SK-N-MC (cell line): ENCODE data around the gene BCDIN3D.

ENCODE experiments used
- EZH2 ChIP-seq: fragments of 200-600 bp; sonication (generic); IDR thresholded peaks from one replicate; pipeline ENCODE4 v1.6.1; 2017; ENCODE audit warnings: antibody characterized with exemption
- FOXP2 ChIP-seq: optimal IDR thresholded peaks from 2 replicates; pipeline ENCODE3; 2011; ENCODE audit warnings: mild to moderate bottlenecking, moderate library complexity; ENCODE audit not compliant: insufficient read depth; ENCODE audit errors: extremely low read length, control extremely low read depth
- POLR2AphosphoS5 ChIP-seq: IDR thresholded peaks from 2 replicates; pipeline ENCODE4 v1.6.1; 2012; ENCODE audit warnings: mild to moderate bottlenecking, low read depth, low read length, borderline replicate concordance

GRCh38 chr12:49796606-49797448 lies 46.1 kb downstream of the BCDIN3D start:
- no peak for TF ChIP-seq EZH2
- TF ChIP-seq FOXP2 = no peak
- no peak for TF ChIP-seq POLR2AphosphoS5
